H1 (cell line): ENCODE results near the gene ZNF598. TPM values are rescaled to one million over a fixed set of nuclear protein-coding genes. Genes with fewer than 3 reads are reported as not detected.
A peak's percentile ranks its signal among the peaks of the same experiment; 100 is the strongest.

Experiments
- CTCF ChIA-PET: fragments of 300-600 bp; sonication (Branson Sonifier 250); formaldehyde crosslinking; loops from one replicate; lab custom pipeline; 2021; ENCODE audit not compliant: partially characterized antibody; lab: Charles Lee
- POLR2A ChIA-PET: fragments of 300-600 bp; sonication (Branson Sonifier 250); formaldehyde crosslinking; loops from one replicate; lab custom pipeline; 2021; ENCODE audit warnings: inconsistent platforms; ENCODE audit not compliant: partially characterized antibody; lab: Charles Lee
- DNase-seq, 2 experiments: peaks; one replicate each; pipeline versions ENCODE4 v3.0.0 to v3.0.0-alpha.2; 2010 to 2022; ENCODE audit warnings: low spot score in 2 of 2, low read depth in 1 of 2, mixed read lengths in 1 of 2
- FAIRE-seq: peaks from 2 replicates; lab custom pipeline; 2011; peaks lifted over from hg19 to GRCh38; lab: Jason Lieb, UNC
- H2AFZ ChIP-seq: 2 replicates; pipeline ENCODE4 v1.8.1; 2012; ENCODE audit warnings: low read length, inconsistent platforms
- H2AK5ac ChIP-seq: 2 replicates; pipeline ENCODE4 v1.6.1; 2013; ENCODE audit warnings: low read depth, low read length
- H2BK120ac ChIP-seq: replicated peaks from 2 replicates; pipeline ENCODE3; 2013; ENCODE audit warnings: low read depth, low read length, inconsistent platforms
- H2BK12ac ChIP-seq: 2 replicates; pipeline ENCODE4 v1.6.1; 2013; ENCODE audit warnings: low read depth, low read length
- H2BK15ac ChIP-seq: 2 replicates; pipeline ENCODE4 v1.6.1; 2013; ENCODE audit warnings: low read length
- H2BK20ac ChIP-seq: 2 replicates; pipeline ENCODE4 v1.6.1; 2013; ENCODE audit warnings: low read length
- H2BK5ac ChIP-seq: 2 replicates; pipeline ENCODE4 v1.6.1; 2013; ENCODE audit warnings: low read depth, low read length
- H3K14ac ChIP-seq: 2 replicates; pipeline ENCODE4 v1.6.1; 2013; ENCODE audit warnings: inconsistent platforms; ENCODE audit not compliant: insufficient read length
- H3K18ac ChIP-seq: 2 replicates; pipeline ENCODE4 v1.6.1; 2013; ENCODE audit warnings: low read length; ENCODE audit errors: extremely low read depth
- H3K23ac ChIP-seq: 2 replicates; pipeline ENCODE4 v1.6.1; 2013; ENCODE audit warnings: inconsistent platforms; ENCODE audit not compliant: insufficient read length
- H3K23me2 ChIP-seq: 2 replicates; pipeline ENCODE4 v1.6.1; 2013; ENCODE audit warnings: low read depth, low read length
- H3K27ac ChIP-seq: 2 replicates; pipeline ENCODE4 v1.6.1; 2011; ENCODE audit warnings: low read depth, low read length, inconsistent platforms
- H3K27me3 ChIP-seq, 4 experiments: replicated peaks in 1 of 4; 1 replicate in 1 of 4; 2 replicates in 3 of 4; pipeline versions ENCODE4 v1.6.1 to v1.8.1; 2011 to 2013; ENCODE audit warnings: low read length in 3 of 4, mild to moderate bottlenecking in 3 of 4, inconsistent platforms in 2 of 4, mixed read lengths in 2 of 4, moderate library complexity in 1 of 4; ENCODE audit not compliant: control insufficient read depth in 3 of 4, insufficient read depth in 3 of 4; ENCODE audit errors: extremely low read depth in 1 of 4
- H3K36me3 ChIP-seq, 4 experiments: 2 replicates each; pipeline versions ENCODE4 v1.6.1 to v1.8.1; 2011 to 2013; ENCODE audit warnings: mild to moderate bottlenecking in 4 of 4, low read length in 3 of 4, moderate library complexity in 2 of 4, control low read depth in 1 of 4, inconsistent platforms in 1 of 4; ENCODE audit not compliant: insufficient read depth in 4 of 4, control insufficient read depth in 2 of 4
- H3K4ac ChIP-seq: replicated peaks from 2 replicates; pipeline ENCODE3; 2013; ENCODE audit warnings: low read length, low read depth, mixed read lengths, inconsistent platforms; ENCODE audit not compliant: insufficient read length
- H3K4me1 ChIP-seq, 4 experiments: replicated peaks in 1 of 4; 1 replicate in 1 of 4; 2 replicates in 3 of 4; pipeline versions ENCODE4 v1.6.1 to v1.8.1; 2011 to 2013; ENCODE audit warnings: low read length in 3 of 4, inconsistent platforms in 2 of 4, mixed read lengths in 1 of 4; ENCODE audit not compliant: insufficient read depth in 4 of 4, control insufficient read depth in 3 of 4
- H3K4me2 ChIP-seq, 2 experiments: 2 replicates each; pipeline versions ENCODE4 v1.6.1 to v1.8.1; 2011 to 2013; ENCODE audit warnings: low read depth in 2 of 2, low read length in 2 of 2, control low read depth in 1 of 2, inconsistent platforms in 1 of 2, mild to moderate bottlenecking in 1 of 2; ENCODE audit not compliant: insufficient read depth in 1 of 2
- H3K4me3 ChIP-seq, 4 experiments: fragments of 200-600, 300-600 bp in 1 of 4; sonication (generic), shearing (Covaris generic), sonication (Bioruptor Twin) in 1 of 4; 2 replicates each; pipeline versions ENCODE4 v1.5.1 to v1.8.1; 2011 to 2016; ENCODE audit warnings: low read length in 4 of 4, low read depth in 3 of 4, control low read depth in 2 of 4, inconsistent platforms in 2 of 4, mild to moderate bottlenecking in 2 of 4, mixed read lengths in 1 of 4, moderate library complexity in 1 of 4; ENCODE audit not compliant: insufficient read depth in 2 of 4; ENCODE audit errors: extremely low read depth in 1 of 4
- H3K56ac ChIP-seq: replicated peaks from 2 replicates; pipeline ENCODE3; 2013; ENCODE audit warnings: low read depth, mild to moderate bottlenecking, mixed read lengths, low read length, inconsistent platforms; ENCODE audit not compliant: insufficient read length
- H3K79me1 ChIP-seq: 2 replicates; pipeline ENCODE4 v1.6.1; 2013; ENCODE audit warnings: low read depth, low read length, control low read depth
- H3K79me2 ChIP-seq, 2 experiments: 2 replicates each; pipeline versions ENCODE4 v1.6.1 to v1.8.1; 2012 to 2013; ENCODE audit warnings: low read length in 2 of 2, mild to moderate bottlenecking in 2 of 2, inconsistent platforms in 1 of 2; ENCODE audit not compliant: insufficient read depth in 2 of 2, control insufficient read depth in 1 of 2
- H3K9ac ChIP-seq, 4 experiments: replicated peaks in 1 of 4; 1 replicate in 1 of 4; 2 replicates in 3 of 4; pipeline versions ENCODE4 v1.6.1 to v1.8.1; 2011 to 2013; ENCODE audit warnings: low read depth in 3 of 4, low read length in 3 of 4, control low read depth in 2 of 4, mild to moderate bottlenecking in 2 of 4, moderate library complexity in 2 of 4, inconsistent platforms in 1 of 4; ENCODE audit errors: extremely low read depth in 1 of 4
- H3K9me3 ChIP-seq, 2 experiments: 2 replicates each; pipeline versions ENCODE4 v1.6.1 to v1.8.1; 2012 to 2013; ENCODE audit warnings: mild to moderate bottlenecking in 2 of 2, moderate library complexity in 2 of 2, control low read depth in 1 of 2, inconsistent platforms in 1 of 2, low read depth in 1 of 2, low read length in 1 of 2, mixed read lengths in 1 of 2; ENCODE audit not compliant: insufficient read depth in 2 of 2
- H4K20me1 ChIP-seq, 2 experiments: replicated peaks in 1 of 2; 2 replicates each; pipeline versions ENCODE3 to v1.8.1; 2011 to 2013; ENCODE audit warnings: inconsistent platforms in 2 of 2, low read length in 2 of 2, mild to moderate bottlenecking in 1 of 2; ENCODE audit not compliant: insufficient read depth in 2 of 2, control insufficient read depth in 1 of 2
- H4K5ac ChIP-seq: 2 replicates; pipeline ENCODE4 v1.6.1; 2013; ENCODE audit warnings: low read length, low read depth, mixed read lengths, inconsistent platforms; ENCODE audit not compliant: insufficient read length
- H4K8ac ChIP-seq: 2 replicates; pipeline ENCODE4 v1.8.0; 2013; ENCODE audit warnings: mild to moderate bottlenecking, moderate library complexity, low read length, inconsistent platforms; ENCODE audit not compliant: insufficient read depth; ENCODE audit errors: extremely low read depth
- H4K91ac ChIP-seq: replicated peaks from 2 replicates; pipeline ENCODE3; 2013; ENCODE audit warnings: low read length, mixed read lengths, inconsistent platforms; ENCODE audit not compliant: insufficient read length
- BRCA1 ChIP-seq: IDR thresholded peaks from 2 replicates; pipeline ENCODE4 v1.6.1; 2012; ENCODE audit warnings: low read depth, low read length, improper control_type of control experiment
- E2F6 ChIP-seq: IDR thresholded peaks from 2 replicates; pipeline ENCODE4 v1.6.1; 2012; ENCODE audit warnings: inconsistent platforms
- HDAC2 ChIP-seq, 2 experiments: fragments of 300-600 bp in 1 of 2; sonication (generic) in 1 of 2; IDR thresholded peaks; 2 replicates each; pipeline ENCODE4 v1.6.1; 2011 to 2012; ENCODE audit warnings: low read depth in 2 of 2, low read length in 2 of 2, mild to moderate bottlenecking in 2 of 2, moderate library complexity in 2 of 2, borderline replicate concordance in 1 of 2, inconsistent platforms in 1 of 2
- HDAC6 ChIP-seq: IDR thresholded peaks from one replicate; pipeline ENCODE4 v1.7.1; 2012; ENCODE audit warnings: low read depth, mild to moderate bottlenecking, inconsistent platforms, low read length, moderate library complexity
- JUND ChIP-seq: IDR thresholded peaks from 2 replicates; pipeline ENCODE4 v1.6.1; 2011; ENCODE audit warnings: mild to moderate bottlenecking, improper control_type of control experiment, low read length
- POLR2A ChIP-seq, 2 experiments: IDR thresholded peaks; 1 replicate in 1 of 2; 2 replicates in 1 of 2; pipeline ENCODE4 v1.6.1; 2011; ENCODE audit warnings: low read depth in 2 of 2, low read length in 2 of 2, mild to moderate bottlenecking in 2 of 2; ENCODE audit errors: control extremely low read depth in 1 of 2
- RXRA ChIP-seq: IDR thresholded peaks from 2 replicates; pipeline ENCODE4 v1.6.1; 2011; ENCODE audit warnings: low read depth, mild to moderate bottlenecking, low read length, moderate library complexity; ENCODE audit not compliant: insufficient read depth
- SAP30 ChIP-seq: fragments of 300-600 bp; sonication (generic); IDR thresholded peaks from 2 replicates; pipeline ENCODE4 v1.7.1; 2012; ENCODE audit warnings: low read length, moderate library complexity, mild to moderate bottlenecking, inconsistent platforms; ENCODE audit not compliant: insufficient read depth, insufficient replicate concordance
- TAF7 ChIP-seq: optimal IDR thresholded peaks from 2 replicates; pipeline ENCODE3; 2011; ENCODE audit warnings: low read depth, mild to moderate bottlenecking, inconsistent platforms, low read length, moderate library complexity, borderline replicate concordance
- TCF12 ChIP-seq: IDR thresholded peaks from 2 replicates; pipeline ENCODE4 v1.6.1; 2011; ENCODE audit warnings: low read depth, mild to moderate bottlenecking, low read length
- WGBS, 2 experiments: shearing (Covaris generic) in 1 of 2; methylation state at CpG; one replicate each; pipeline versions ENCODE4 v1.1.6 to v1.1.7; 2013 to 2015; ENCODE audit warnings: low lambda C conversion rate in 2 of 2, mixed read lengths in 2 of 2, inconsistent platforms in 1 of 2, low coverage in 1 of 2, missing lambda C conversion rate in 1 of 2; ENCODE audit not compliant: insufficient replicate concordance in 2 of 2, insufficient coverage in 1 of 2, insufficient read length in 1 of 2; ENCODE audit errors: extremely low coverage in 1 of 2, missing lambda C conversion rate in 1 of 2; 5-methylcytosine and 5-hydroxymethylcytosine counted together
- polyA plus RNA-seq, 7 experiments: library from polyadenylated mRNA; depleted of rRNA in 3 of 7; stranded (reverse) in 5 of 7; unstranded in 2 of 7; fragments of >200 nt in 5 of 7; fragments of 200-250 nt in 2 of 7; gene quantifications; 1 replicate in 5 of 7; 2 replicates in 1 of 7; 4 replicates in 1 of 7; pipeline versions ENCODE4 v1.2.1 to v1.2.3, GENCODE V29; 2011 to 2013; ENCODE audit warnings: missing spikeins in 2 of 7, mixed read lengths in 2 of 7
- total RNA-seq: library from RNA; stranded (reverse); fragmentation: NEBNext Ultra II Directional; extraction: Animal tissue kit (Norgen Biotek cat#: 25700); gene quantifications from 2 replicates; pipeline ENCODE4 v1.2.1, GENCODE V29; 2021
- TF ChIP-seq, protein P1 (sequence below): IDR thresholded peaks from 2 replicates; pipeline ENCODE4 v1.6.1; 2012; ENCODE audit warnings: low read length, inconsistent platforms

ZNF598 gene
- total and polyA plus RNA-seq, 2 of the 8 experiments (the other 6 are each of a cell fraction or from before 2014, with no cell fraction given), result 29.3 to 47.6 TPM

- H2BK120ac ChIP-seq, result no peak overlapping the region
- peaks cover 0 to 9% (median 1%) of the 10 kb centered on the region in 4 experiments; a peak in 4 of 8 replicates for H3K36me3 ChIP-seq
- no peak for DNase-seq
- H2AK5ac ChIP-seq, result no peak overlapping the region
- no peak overlapping the region for H3K9ac ChIP-seq
- H4K20me1 ChIP-seq, result peaks cover 2 to 14% of the 10 kb centered on the region in 2 experiments
- H3K79me1 ChIP-seq, result no peaks in the 10 kb centered on the region
- POLR2A ChIA-PET, result interaction anchor here (1.3 to 1.6 kb wide), 3 partner anchors 14 to 97 kb away, joined by 4 to 5 read pairs (median 5); no protein-coding TSS in a partner anchor
- H3K4me3 ChIP-seq, result no peak overlapping the region
- CTCF ChIA-PET, result interaction anchor here (0.9 to 1.0 kb wide), 3 partner anchors 13 to 82 kb away, joined by 3 read pairs; no protein-coding TSS in a partner anchor
- no peak overlapping the region for H2BK15ac ChIP-seq
- no peak overlapping the region for H3K4me2 ChIP-seq
- no peak overlapping the region for H3K14ac ChIP-seq
- FAIRE-seq, result no peak
- no peak overlapping the region for H4K8ac ChIP-seq
- H3K56ac ChIP-seq, result no peak overlapping the region
- no peaks in the 10 kb centered on the region for H3K9me3 ChIP-seq
- H2BK12ac ChIP-seq, result no peak overlapping the region
- no peak overlapping the region for H2BK5ac ChIP-seq
- 0 out of 2 replicates have a peak overlapping the region, but pooled peaks have one; percentile 45 for H3K27ac ChIP-seq
- H3K23ac ChIP-seq, result no peak overlapping the region
- no peaks in the 10 kb centered on the region for H3K4me1 ChIP-seq
- H3K79me2 ChIP-seq, result no peaks in the 10 kb centered on the region
- H3K4ac ChIP-seq, result no peak overlapping the region
- no peaks in the 10 kb centered on the region for H3K27me3 ChIP-seq
- WGBS, 2 experiments, result 86% methylated on average over 12 of the region's 13 CpGs; no CpG with 5 or more reads in 1 of the 2 experiments
- no peak overlapping the region for H4K91ac ChIP-seq
- no peaks in the 10 kb centered on the region for H3K23me2 ChIP-seq
- H4K5ac ChIP-seq, result no peak overlapping the region
- no peak overlapping the region for H2BK20ac ChIP-seq
- no peak overlapping the region for H3K18ac ChIP-seq
- H2AFZ ChIP-seq, result no peak overlapping the region
- TF ChIP-seq BRCA1 (no peak), SAP30 (no peak), TAF7 (no peak), HDAC6 (no peak), TCF12 (no peak), POLR2A (IDR thresholded peaks at IDR 0.05; ENCODE audit: control extremely low read depth in 1 of 2, low read depth in 2 of 2, low read length in 2 of 2) (no peak), JUND (no peak), E2F6 (no peak), HDAC2 (IDR thresholded peaks at IDR 0.05; ENCODE audit: borderline replicate concordance in 1 of 2, low read depth in 2 of 2, low read length in 2 of 2) (no peak), RXRA (no peak)
- TF ChIP-seq, protein P1, sequence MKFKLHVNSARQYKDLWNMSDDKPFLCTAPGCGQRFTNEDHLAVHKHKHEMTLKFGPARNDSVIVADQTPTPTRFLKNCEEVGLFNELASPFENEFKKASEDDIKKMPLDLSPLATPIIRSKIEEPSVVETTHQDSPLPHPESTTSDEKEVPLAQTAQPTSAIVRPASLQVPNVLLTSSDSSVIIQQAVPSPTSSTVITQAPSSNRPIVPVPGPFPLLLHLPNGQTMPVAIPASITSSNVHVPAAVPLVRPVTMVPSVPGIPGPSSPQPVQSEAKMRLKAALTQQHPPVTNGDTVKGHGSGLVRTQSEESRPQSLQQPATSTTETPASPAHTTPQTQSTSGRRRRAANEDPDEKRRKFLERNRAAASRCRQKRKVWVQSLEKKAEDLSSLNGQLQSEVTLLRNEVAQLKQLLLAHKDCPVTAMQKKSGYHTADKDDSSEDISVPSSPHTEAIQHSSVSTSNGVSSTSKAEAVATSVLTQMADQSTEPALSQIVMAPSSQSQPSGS, result no peak
Observed at GRCh38 chr16:2058420-2058819, 48.8 kb upstream of the ZNF598 start.
